Stimulated activated CD4-positive, alpha-beta T cell treated with anti-CD3 and anti-CD28 coated beads, Interleukin-12 subunit alpha, Interleukin-12 subunit beta, amount 100 ng/mL, for 24 hours (primary cell): Measurements from ENCODE around the gene GINS1.

Experiments used
- DNase-seq, 2 experiments: peaks; one replicate each; pipeline ENCODE4 v3.0.0-alpha.2; 2020; ENCODE audit warnings: low read depth in 2 of 2

The GINS1 gene

GRCh38 chr20:25477014-25477882 lies 69.8 kb downstream of the GINS1 start:
- DNase-seq = no peak

- no peak for DNase-seq
Measured at GRCh38 chr20:25478889-25479568, 71.6 kb downstream of the GINS1 start.

GRCh38 chr20:25479638-25480037 lies 72.2 kb downstream of the GINS1 start:
- DNase-seq = no peak

- DNase-seq = no peak
Measured at GRCh38 chr20:25480156-25480555, 72.7 kb downstream of the GINS1 start.

- DNase-seq = no peak
Measured at GRCh38 chr20:25480797-25481196, 73.3 kb downstream of the GINS1 start.

- no peak for DNase-seq
Measured at GRCh38 chr20:25481235-25481917, 73.9 kb downstream of the GINS1 start.

GRCh38 chr20:25481918-25482253 lies 74.4 kb downstream of the GINS1 start:
- DNase-seq = no peak

- no peak for DNase-seq
Measured at GRCh38 chr20:25483431-25484132, 76.1 kb downstream of the GINS1 start.

- no peak for DNase-seq
Measured at GRCh38 chr20:25484224-25484846, 76.9 kb downstream of the GINS1 start.

GRCh38 chr20:25484911-25485511 lies 77.5 kb downstream of the GINS1 start:
- no peak for DNase-seq

GRCh38 chr20:25485872-25486271 lies 78.4 kb downstream of the GINS1 start:
- no peak for DNase-seq

- no peak for DNase-seq
Measured at GRCh38 chr20:25486377-25486776, 78.9 kb downstream of the GINS1 start.

- no peak for DNase-seq
Measured at GRCh38 chr20:25487306-25487705, 79.8 kb downstream of the GINS1 start.

- DNase-seq = no peak
Measured at GRCh38 chr20:25487975-25488374, 80.5 kb downstream of the GINS1 start.

- DNase-seq = no peak
Measured at GRCh38 chr20:25489221-25489871, 81.9 kb downstream of the GINS1 start.

GRCh38 chr20:25490656-25491445 lies 83.4 kb downstream of the GINS1 start:
- DNase-seq = no peak

- no peak for DNase-seq
Measured at GRCh38 chr20:25491446-25492038, 84.1 kb downstream of the GINS1 start.

- no peak for DNase-seq
Measured at GRCh38 chr20:25493137-25493536, 85.7 kb downstream of the GINS1 start.

GRCh38 chr20:25493748-25494505 lies 86.5 kb downstream of the GINS1 start:
- DNase-seq = no peak
